Activated naive CD4-positive, alpha-beta T cell treated with anti-CD3 and anti-CD28 coated beads for 36 hours (primary cell): Measurements from ENCODE around the gene NAGPA. TPM values are rescaled to one million over a fixed set of nuclear protein-coding genes. Genes with fewer than 3 reads are reported as not detected.

Experiments used
- CTCF ChIA-PET: fragments of 350-600 bp; sonication (Branson Sonifier 250); formaldehyde crosslinking; loops from one replicate; lab custom pipeline; 2021; ENCODE audit warnings: antibody characterized with exemption; lab: Charles Lee
- DNase-seq: peaks from one replicate; pipeline ENCODE4 v3.0.0-alpha.2; 2020
- H3K27ac Mint-ChIP-seq: one replicate; pipeline ENCODE4 v1.8.0; 2021; ENCODE audit warnings: mild to moderate bottlenecking, mixed read lengths
- H3K27me3 Mint-ChIP-seq: one replicate; pipeline ENCODE4 v1.8.0; 2021; ENCODE audit warnings: low read depth, mixed read lengths
- H3K36me3 Mint-ChIP-seq: one replicate; pipeline ENCODE4 v1.8.0; 2021; ENCODE audit warnings: low read depth, mixed read lengths
- H3K4me1 Mint-ChIP-seq: one replicate; pipeline ENCODE4 v1.8.0; 2021; ENCODE audit warnings: low read depth, mixed read lengths
- H3K4me3 Mint-ChIP-seq: one replicate; pipeline ENCODE4 v1.8.0; 2021; ENCODE audit warnings: mild to moderate bottlenecking, moderate library complexity, mixed read lengths
- H3K9me3 Mint-ChIP-seq: one replicate; pipeline ENCODE4 v1.8.0; 2021; ENCODE audit warnings: mixed read lengths
- intact Hi-C: fragments of 100-400 bp; cut with micrococcal nuclease; formaldehyde crosslinking; loops from one replicate; pipeline ENCODE4 v1.15.1; 2023
- total RNA-seq, 2 experiments: library from RNA; stranded (reverse); gene quantifications; one replicate each; pipeline ENCODE4 v1.2.3, GENCODE V29; 2021

Gene NAGPA
- total RNA-seq, 2 experiments from 2014 or later: 5.8 to 7.9 TPM

GRCh38 chr16:5022521-5022920 lies 11.2 kb downstream of the NAGPA start:
- CTCF ChIA-PET: no interaction called here
- H3K4me3 Mint-ChIP-seq: no peak overlapping the region
- intact Hi-C loops: no loop called here
- H3K9me3 Mint-ChIP-seq: no peaks in the 10 kb centered on the region
- DNase-seq: no peak
- no peaks in the 10 kb centered on the region for H3K27me3 Mint-ChIP-seq
- H3K4me1 Mint-ChIP-seq: no peaks in the 10 kb centered on the region
- no peak overlapping the region for H3K27ac Mint-ChIP-seq
- no peaks in the 10 kb centered on the region for H3K36me3 Mint-ChIP-seq

GRCh38 chr16:5020551-5020950 lies 13.2 kb downstream of the NAGPA start:
- H3K4me1 Mint-ChIP-seq: no peaks in the 10 kb centered on the region
- no peak overlapping the region for H3K27ac Mint-ChIP-seq
- H3K9me3 Mint-ChIP-seq: no peaks in the 10 kb centered on the region
- DNase-seq: no peak
- H3K36me3 Mint-ChIP-seq: no peaks in the 10 kb centered on the region
- intact Hi-C loops: no loop called here
- no peaks in the 10 kb centered on the region for H3K27me3 Mint-ChIP-seq
- H3K4me3 Mint-ChIP-seq: no peak overlapping the region
- CTCF ChIA-PET: no interaction called here

GRCh38 chr16:5019775-5020174 lies 14.0 kb downstream of the NAGPA start:
- intact Hi-C loops: no loop called here
- no peaks in the 10 kb centered on the region for H3K36me3 Mint-ChIP-seq
- no peak overlapping the region for H3K4me3 Mint-ChIP-seq
- no peaks in the 10 kb centered on the region for H3K27me3 Mint-ChIP-seq
- H3K4me1 Mint-ChIP-seq: no peaks in the 10 kb centered on the region
- H3K27ac Mint-ChIP-seq: no peak overlapping the region
- DNase-seq: no peak
- CTCF ChIA-PET: no interaction called here
- no peaks in the 10 kb centered on the region for H3K9me3 Mint-ChIP-seq

GRCh38 chr16:5018793-5019192 lies 14.9 kb downstream of the NAGPA start:
- CTCF ChIA-PET: interaction anchor here (0.7 kb wide), 1 partner anchor 22 kb away, joined by 3 read pairs; no protein-coding TSS in a partner anchor
- no peak for DNase-seq
- no peak overlapping the region for H3K27ac Mint-ChIP-seq
- H3K4me3 Mint-ChIP-seq: no peak overlapping the region
- H3K36me3 Mint-ChIP-seq: no peaks in the 10 kb centered on the region
- intact Hi-C loops: no loop called here
- H3K27me3 Mint-ChIP-seq: no peaks in the 10 kb centered on the region
- H3K9me3 Mint-ChIP-seq: no peaks in the 10 kb centered on the region
- no peaks in the 10 kb centered on the region for H3K4me1 Mint-ChIP-seq

GRCh38 chr16:5017678-5017969 lies 16.1 kb downstream of the NAGPA start:
- Mint-ChIP-seq H3K27ac (no peak overlapping the region), H3K9me3 (no peaks in the 10 kb centered on the region), H3K4me1 (no peaks in the 10 kb centered on the region), H3K27me3 (no peaks in the 10 kb centered on the region), H3K4me3 (no peak overlapping the region), H3K36me3 (no peaks in the 10 kb centered on the region)
- intact Hi-C loops: no loop called here
- CTCF ChIA-PET: no interaction called here
- no peak for DNase-seq

- Mint-ChIP-seq H3K27me3 (no peaks in the 10 kb centered on the region), H3K4me3 (no peak overlapping the region), H3K4me1 (no peaks in the 10 kb centered on the region), H3K27ac (no peak overlapping the region), H3K9me3 (no peaks in the 10 kb centered on the region), H3K36me3 (no peaks in the 10 kb centered on the region)
- intact Hi-C loops: no loop called here
- no peak for DNase-seq
- CTCF ChIA-PET: no interaction called here
These were observed 16.6 kb downstream of the NAGPA start for GRCh38 chr16:5016967-5017677.

- H3K27me3 Mint-ChIP-seq: no peaks in the 10 kb centered on the region
- H3K9me3 Mint-ChIP-seq: no peaks in the 10 kb centered on the region
- intact Hi-C loops: no loop called here
- no peak overlapping the region for H3K27ac Mint-ChIP-seq
- H3K4me3 Mint-ChIP-seq: no peak overlapping the region
- CTCF ChIA-PET: no interaction called here
- no peak for DNase-seq
- H3K36me3 Mint-ChIP-seq: no peaks in the 10 kb centered on the region
- no peaks in the 10 kb centered on the region for H3K4me1 Mint-ChIP-seq
These were observed 17.8 kb downstream of the NAGPA start for GRCh38 chr16:5015887-5016286.

GRCh38 chr16:5015351-5015750 lies 18.4 kb downstream of the NAGPA start:
- no peaks in the 10 kb centered on the region for H3K4me1 Mint-ChIP-seq
- no peaks in the 10 kb centered on the region for H3K9me3 Mint-ChIP-seq
- H3K4me3 Mint-ChIP-seq: no peak overlapping the region
- DNase-seq: no peak
- H3K36me3 Mint-ChIP-seq: no peaks in the 10 kb centered on the region
- intact Hi-C loops: no loop called here
- peaks cover 3% of the 10 kb centered on the region for H3K27me3 Mint-ChIP-seq
- CTCF ChIA-PET: no interaction called here
- H3K27ac Mint-ChIP-seq: no peak overlapping the region

GRCh38 chr16:5012887-5013286 lies 20.8 kb downstream of the NAGPA start:
- peaks cover 7% of the 10 kb centered on the region for H3K27me3 Mint-ChIP-seq
- no peaks in the 10 kb centered on the region for H3K4me1 Mint-ChIP-seq
- CTCF ChIA-PET: no interaction called here
- H3K4me3 Mint-ChIP-seq: no peak overlapping the region
- H3K9me3 Mint-ChIP-seq: no peaks in the 10 kb centered on the region
- no peak for DNase-seq
- H3K36me3 Mint-ChIP-seq: no peaks in the 10 kb centered on the region
- H3K27ac Mint-ChIP-seq: no peak overlapping the region
- intact Hi-C loops: no loop called here

GRCh38 chr16:5011637-5012036 lies 22.1 kb downstream of the NAGPA start:
- intact Hi-C loops: no loop called here
- H3K4me1 Mint-ChIP-seq: no peaks in the 10 kb centered on the region
- no peak overlapping the region for H3K27ac Mint-ChIP-seq
- DNase-seq: no peak
- CTCF ChIA-PET: no interaction called here
- peaks cover 7% of the 10 kb centered on the region for H3K27me3 Mint-ChIP-seq
- H3K4me3 Mint-ChIP-seq: no peak overlapping the region
- H3K36me3 Mint-ChIP-seq: no peaks in the 10 kb centered on the region
- H3K9me3 Mint-ChIP-seq: no peaks in the 10 kb centered on the region

GRCh38 chr16:5010576-5011329 lies 23.0 kb downstream of the NAGPA start:
- Mint-ChIP-seq H3K36me3 (no peaks in the 10 kb centered on the region), H3K4me3 (no peak overlapping the region), H3K9me3 (no peaks in the 10 kb centered on the region), H3K27ac (no peak overlapping the region), H3K27me3 (peaks cover 7% of the 10 kb centered on the region), H3K4me1 (no peaks in the 10 kb centered on the region)
- intact Hi-C loops: no loop called here
- CTCF ChIA-PET: no interaction called here
- DNase-seq: no peak

- Mint-ChIP-seq H3K4me3 (no peak overlapping the region), H3K9me3 (no peaks in the 10 kb centered on the region), H3K36me3 (no peaks in the 10 kb centered on the region), H3K4me1 (no peaks in the 10 kb centered on the region), H3K27ac (no peak overlapping the region), H3K27me3 (peaks cover 7% of the 10 kb centered on the region)
- intact Hi-C loops: no loop called here
- CTCF ChIA-PET: no interaction called here
- DNase-seq: no peak
These were observed 25.4 kb downstream of the NAGPA start for GRCh38 chr16:5008311-5008731.

- CTCF ChIA-PET: no interaction called here
- DNase-seq: no peak
- H3K27ac Mint-ChIP-seq: no peak overlapping the region
- no peaks in the 10 kb centered on the region for H3K4me1 Mint-ChIP-seq
- no peak overlapping the region for H3K4me3 Mint-ChIP-seq
- no peaks in the 10 kb centered on the region for H3K36me3 Mint-ChIP-seq
- intact Hi-C loops: no loop called here
- H3K27me3 Mint-ChIP-seq: peaks cover 7% of the 10 kb centered on the region
- no peaks in the 10 kb centered on the region for H3K9me3 Mint-ChIP-seq
These were observed 26.5 kb downstream of the NAGPA start for GRCh38 chr16:5007256-5007655.
